Measurements from ENCODE around the gene PRSS36. TPM values are rescaled to one million over a fixed set of nuclear protein-coding genes. Genes with fewer than 3 reads are reported as not detected.

The PRSS36 gene
- total RNA-seq, 1 donor from 2014 or later = 1.1 TPM

DNA sequence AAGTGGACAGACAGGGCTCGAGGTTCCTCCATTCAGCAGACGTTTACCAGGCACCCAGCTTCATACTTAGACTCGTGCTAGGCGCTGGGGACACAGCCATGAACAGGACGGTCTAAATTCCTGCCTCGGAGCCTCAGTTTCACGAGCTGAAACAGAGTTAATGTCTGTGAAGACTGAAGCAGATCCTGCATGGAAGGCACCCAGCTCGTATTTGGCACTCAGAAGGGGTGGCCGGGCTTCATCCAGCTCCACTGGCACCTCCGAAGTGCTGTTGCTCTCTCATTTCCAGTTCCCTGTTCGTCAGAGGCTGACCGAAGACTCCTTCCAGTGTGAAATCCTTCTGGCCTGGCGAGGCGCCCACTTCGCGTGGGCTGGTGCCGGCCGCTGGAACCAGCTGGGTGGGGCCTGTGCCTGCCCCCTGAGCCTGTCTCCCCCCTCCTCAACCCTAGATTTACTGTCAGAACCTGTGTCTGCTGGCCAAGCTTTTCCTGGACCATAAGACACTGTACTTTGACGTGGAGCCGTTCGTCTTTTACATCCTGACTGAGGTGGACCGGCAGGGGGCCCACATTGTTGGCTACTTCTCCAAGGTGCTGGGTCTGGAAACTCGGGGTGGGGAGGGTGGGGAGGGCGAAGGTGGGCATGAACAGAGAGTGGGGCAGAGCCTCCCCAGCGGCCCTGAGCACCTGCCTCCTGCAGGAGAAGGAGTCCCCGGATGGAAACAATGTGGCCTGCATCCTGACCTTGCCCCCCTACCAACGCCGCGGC lies 20.1 kb downstream of the PRSS36 start:
- intact Hi-C loops (cut with micrococcal nuclease) = no loop called here

DNA sequence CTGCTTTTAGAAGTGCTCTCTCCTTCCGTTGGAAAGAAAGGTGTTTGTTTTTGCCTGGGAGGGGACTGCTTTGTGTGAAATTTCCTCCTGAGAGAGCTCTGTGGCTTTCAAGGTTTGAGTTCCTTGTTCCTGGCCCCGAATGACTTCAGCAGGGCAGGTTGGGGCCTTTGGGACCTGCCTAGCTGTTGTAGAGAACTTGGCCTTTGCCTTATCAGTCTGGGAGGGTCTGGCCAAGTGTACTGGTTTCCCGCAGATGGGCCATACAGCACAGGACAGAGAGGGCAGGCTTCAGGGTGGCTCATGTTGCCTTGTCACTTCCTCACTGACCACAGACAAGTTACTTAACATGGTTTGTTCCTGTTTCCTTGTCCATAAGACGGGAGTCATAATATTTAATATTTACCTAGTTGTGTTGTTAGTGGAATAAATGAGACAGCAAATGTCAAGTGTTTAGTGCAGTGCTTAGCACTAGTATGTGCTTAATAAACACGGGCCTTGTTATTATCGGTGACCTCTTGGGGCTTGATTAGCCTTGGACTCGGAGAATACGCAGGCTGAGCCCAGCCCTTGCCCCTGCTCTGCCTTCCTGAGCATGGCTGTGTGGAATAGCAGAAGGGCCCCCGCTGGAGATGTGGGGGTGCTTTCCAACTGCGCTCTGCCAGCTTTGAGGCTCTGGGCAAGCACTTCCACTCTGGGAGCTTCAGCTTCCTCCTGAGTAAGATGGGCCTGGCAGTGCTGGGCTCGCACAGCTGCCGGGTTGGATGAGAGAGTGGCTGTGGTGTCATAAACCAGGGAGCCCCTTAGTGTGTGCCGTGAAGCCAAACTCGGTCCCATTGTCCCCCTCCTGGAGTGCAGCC lies 20.9 kb downstream of the PRSS36 start:
- intact Hi-C loops (cut with micrococcal nuclease) = no loop called here

DNA sequence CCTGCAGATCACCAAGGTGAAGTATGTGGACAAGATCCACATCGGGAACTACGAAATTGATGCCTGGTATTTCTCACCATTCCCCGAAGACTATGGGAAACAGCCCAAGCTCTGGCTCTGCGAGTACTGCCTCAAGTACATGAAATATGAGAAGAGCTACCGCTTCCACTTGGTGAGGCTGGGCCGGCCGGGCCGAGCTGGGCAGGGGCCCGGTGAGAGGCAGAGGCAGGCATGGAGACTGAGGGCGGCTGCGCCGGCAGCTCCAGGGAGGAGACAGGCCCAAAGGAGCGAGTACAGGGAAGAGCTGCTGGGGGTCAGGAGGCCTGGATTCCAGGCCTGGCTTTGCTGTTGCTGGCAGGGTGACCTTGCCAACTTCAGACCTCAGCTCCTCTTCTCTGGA lies 22.7 kb downstream of the PRSS36 start:
- intact Hi-C loops (cut with micrococcal nuclease) = no loop called here

DNA sequence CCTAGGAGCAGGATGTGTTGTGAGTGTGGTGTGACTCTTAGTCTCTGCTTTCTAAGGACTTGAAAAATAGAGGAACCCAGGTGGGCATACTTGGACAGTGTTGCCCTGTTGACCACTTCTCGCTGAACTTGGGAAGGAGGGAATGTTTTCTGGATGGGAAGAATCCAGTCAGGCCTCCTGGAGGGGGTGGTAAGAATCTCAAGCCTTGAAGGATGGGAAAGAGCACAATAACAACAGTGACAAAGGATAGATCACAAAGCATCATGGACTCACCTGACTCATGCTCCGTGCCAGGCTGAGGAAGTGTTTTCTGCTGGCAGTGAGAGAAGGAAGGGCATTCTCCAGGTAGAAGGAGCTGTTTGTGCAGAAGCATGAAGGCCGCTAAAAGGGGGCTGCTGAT lies 24.0 kb downstream of the PRSS36 start:
- intact Hi-C loops (cut with micrococcal nuclease) = no loop called here

GRCh38 chr16:31120129-31120528 lies 29.7 kb downstream of the PRSS36 start:
- intact Hi-C loops (cut with micrococcal nuclease) = no loop called here

- intact Hi-C loops (cut with micrococcal nuclease) = loop anchor here (1.0 to 10.0 kb wide), 3 partner anchors 121 to 756 kb away; partner anchors contain the start of gene ZNF267
These were observed 31.4 kb downstream of the PRSS36 start for GRCh38 chr16:31118223-31119155.

DNA sequence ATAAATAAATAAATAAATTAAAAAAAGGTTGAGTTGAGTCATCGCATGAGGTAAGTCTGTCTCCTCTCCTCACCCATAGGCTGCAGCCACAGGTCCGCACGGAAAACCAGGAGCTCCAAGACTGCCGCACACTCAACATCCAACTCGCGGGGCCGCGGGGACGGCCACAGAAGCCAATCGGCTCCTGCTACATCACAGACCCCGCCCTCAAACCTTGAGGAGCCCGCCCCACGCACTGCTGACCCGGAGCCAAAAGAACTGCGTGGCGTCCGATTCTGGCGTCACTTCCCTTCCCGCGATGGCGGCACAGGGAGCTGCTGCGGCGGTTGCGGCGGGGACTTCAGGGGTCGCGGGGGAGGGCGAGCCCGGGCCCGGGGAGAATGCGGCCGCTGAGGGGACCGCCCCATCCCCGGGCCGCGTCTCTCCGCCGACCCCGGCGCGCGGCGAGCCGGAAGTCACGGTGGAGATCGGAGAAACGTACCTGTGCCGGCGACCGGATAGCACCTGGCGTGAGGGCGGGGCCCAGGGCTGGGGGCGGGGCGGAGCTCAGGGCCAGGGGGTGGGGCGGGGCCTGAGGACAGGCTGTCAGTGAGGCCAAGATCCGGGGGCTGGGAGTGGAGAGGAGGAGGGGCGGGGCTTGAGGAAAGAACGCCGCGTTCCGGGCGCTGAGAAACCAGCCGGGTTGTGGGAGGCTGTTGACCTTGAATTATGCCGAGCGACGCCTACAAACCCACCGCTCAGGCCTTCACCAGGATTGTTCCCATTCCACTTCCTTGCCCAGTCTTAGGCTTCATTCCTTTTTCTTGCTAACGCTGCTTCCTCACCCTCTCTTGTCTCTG lies 32.3 kb downstream of the PRSS36 start, which contains the start of gene KAT8:
Gene KAT8, plus strand, starts transcription at position 281 of the 839 bp plus-strand sequence. Its CDS starts 18 bp downstream, at position 299.
- intact Hi-C loops (cut with micrococcal nuclease) = loop anchor here (1.0 to 10.0 kb wide), 12 partner anchors 23 to 757 kb away; partner anchors contain the start of genes SETD1A, STX4, VKORC1 and ZNF267

DNA sequence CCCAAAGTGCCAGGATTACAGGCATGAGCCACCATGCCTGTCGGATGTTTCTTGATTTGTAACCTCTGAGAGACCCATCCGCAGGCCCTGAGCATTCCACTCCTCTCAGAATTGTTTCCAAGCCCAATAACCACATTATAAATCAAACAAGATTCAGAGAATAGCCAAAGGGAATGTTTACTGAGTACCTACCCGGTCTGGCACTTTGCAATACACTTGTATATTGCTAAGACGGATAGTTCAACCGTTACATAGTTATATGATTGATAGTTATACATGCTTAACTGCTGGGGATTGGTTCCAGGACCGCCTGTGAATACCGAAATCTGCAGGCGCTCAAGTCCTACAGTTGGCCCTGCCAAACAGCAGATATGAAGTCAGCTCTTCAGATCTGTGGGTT lies 35.4 kb downstream of the PRSS36 start:
- intact Hi-C loops (cut with micrococcal nuclease) = loop anchor here (10.0 kb wide), 1 partner anchor 760 kb away; the partner anchor contains the start of gene ZNF267

GRCh38 chr16:31113121-31114120 lies 36.4 kb downstream of the PRSS36 start:
- intact Hi-C loops (cut with micrococcal nuclease) = loop anchor here (10.0 kb wide), 1 partner anchor 761 kb away; the partner anchor contains the start of gene ZNF267

- intact Hi-C loops (cut with micrococcal nuclease) = loop anchor here (10.0 kb wide), 1 partner anchor 762 kb away; the partner anchor contains the start of gene ZNF267
These were observed 37.2 kb downstream of the PRSS36 start for GRCh38 chr16:31112711-31113110.

- intact Hi-C loops (cut with micrococcal nuclease) = loop anchor here (10.0 kb wide), 1 partner anchor 763 kb away; the partner anchor contains the start of gene ZNF267
These were observed 37.9 kb downstream of the PRSS36 start for GRCh38 chr16:31111881-31112466.

DNA sequence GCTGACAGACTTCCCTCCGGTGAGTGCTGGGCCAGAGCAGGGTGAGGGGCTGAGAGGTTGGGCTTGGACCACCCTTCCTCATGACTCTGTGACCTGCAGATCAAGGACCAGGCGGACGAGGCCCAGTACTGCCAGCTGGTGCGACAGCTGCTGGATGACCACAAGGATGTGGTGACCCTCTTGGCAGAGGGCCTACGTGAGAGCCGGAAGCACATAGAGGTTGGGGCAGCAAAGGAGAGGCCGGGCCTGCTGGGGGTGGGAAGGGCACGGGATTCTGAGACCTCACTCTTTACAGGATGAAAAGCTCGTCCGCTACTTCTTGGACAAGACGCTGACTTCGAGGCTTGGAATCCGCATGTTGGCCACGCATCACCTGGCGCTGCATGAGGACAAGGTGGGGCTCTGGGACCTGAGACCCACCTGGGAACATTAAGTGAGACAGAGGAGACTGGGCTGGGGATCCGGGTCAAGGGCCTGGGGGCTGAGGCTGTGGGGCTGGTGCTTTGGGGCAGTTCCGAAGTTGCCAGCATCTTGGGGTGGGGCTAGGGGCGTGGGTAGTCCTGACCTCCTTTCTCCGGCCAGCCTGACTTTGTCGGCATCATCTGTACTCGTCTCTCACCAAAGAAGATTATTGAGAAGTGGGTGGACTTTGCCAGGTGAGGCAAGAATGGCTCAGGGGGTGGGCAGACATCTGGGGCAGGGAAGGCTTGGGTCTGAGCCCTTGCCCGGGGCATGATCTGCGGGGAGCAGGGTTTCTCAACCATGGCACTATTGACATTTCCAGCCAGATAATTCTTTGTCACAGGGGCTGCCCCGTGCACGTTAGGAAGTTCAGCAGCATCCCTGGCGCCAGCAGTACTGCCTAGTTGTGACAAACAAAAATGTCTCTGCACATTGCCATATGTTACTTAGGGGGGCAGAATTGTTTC lies 39.5 kb downstream of the PRSS36 start:
- intact Hi-C loops (cut with micrococcal nuclease) = loop anchor here (10.0 kb wide), 1 partner anchor 764 kb away; the partner anchor contains the start of gene ZNF267

DNA sequence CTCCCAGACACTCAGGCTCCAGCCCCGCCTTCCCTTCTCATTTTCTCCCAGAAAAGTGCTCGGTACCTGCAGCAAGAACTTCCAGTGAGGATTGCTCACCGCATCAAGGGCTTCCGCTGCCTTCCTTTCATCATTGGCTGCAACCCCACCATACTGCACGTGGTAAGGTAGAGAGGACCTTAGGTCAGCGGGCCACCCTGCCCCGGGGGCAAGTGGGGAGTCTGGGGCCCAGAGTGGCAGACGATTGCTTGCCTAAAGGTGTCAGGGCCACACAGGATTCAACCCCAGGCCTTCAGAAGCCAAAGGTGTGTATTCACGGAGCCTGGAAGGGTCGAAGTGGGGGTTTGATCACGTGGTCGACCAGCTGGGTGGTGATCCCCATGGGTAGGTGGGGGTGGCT lies 40.2 kb downstream of the PRSS36 start:
- intact Hi-C loops (cut with micrococcal nuclease) = loop anchor here (2.0 to 10.0 kb wide), 5 partner anchors 15 to 765 kb away; partner anchors contain the start of genes ARMC5, SETD1A, VKORC1 and ZNF267

GRCh38 chr16:31108794-31109558 lies 40.9 kb downstream of the PRSS36 start:
- intact Hi-C loops (cut with micrococcal nuclease) = loop anchor here (2.0 kb wide), 4 partner anchors 14 to 350 kb away; partner anchors contain the start of genes ARMC5, SETD1A and VKORC1

DNA sequence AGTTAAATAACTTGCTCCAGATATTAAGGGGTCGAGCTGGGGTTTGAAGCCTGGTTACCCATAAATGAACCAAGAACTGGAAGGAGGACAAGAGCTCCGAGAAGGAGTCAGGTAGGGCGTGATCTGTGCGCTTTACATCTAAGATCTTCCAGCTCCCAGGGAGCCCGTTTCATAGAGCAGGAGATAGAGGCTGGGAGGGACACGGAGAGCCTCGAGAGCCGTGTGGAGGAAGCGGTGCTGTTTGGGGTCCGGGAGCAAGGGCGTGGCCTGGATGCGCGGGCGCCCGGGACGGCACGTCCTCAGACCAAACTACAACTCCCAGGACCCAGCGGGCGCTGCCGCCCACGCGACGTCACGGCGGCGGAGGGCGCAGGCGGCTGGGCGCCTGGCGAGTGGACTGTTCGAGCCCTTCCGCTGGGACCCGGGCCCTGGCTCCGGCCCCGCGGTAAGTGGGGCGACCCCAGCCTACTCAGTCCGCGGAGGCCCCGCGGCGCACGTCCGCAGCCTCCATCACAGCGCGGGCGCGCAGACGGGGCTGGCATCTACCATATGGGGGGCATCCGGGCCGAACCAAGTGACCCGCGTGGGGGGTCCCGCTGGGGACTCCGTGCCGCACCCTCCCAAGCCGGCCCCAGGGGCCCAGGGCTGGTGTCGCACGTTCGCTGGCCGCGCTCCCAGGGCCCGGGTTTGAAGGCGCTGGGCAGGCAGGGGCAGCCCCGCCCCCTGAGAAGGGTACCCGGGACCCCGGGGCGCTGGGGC lies 41.7 kb downstream of the PRSS36 start, which contains the start of gene BCKDK:
Gene BCKDK, plus strand, starts transcription at position 352 of the 759 bp plus-strand sequence. CDS start 838 bp downstream, outside the sequence.
- intact Hi-C loops (cut with micrococcal nuclease) = loop anchor here (2.0 kb wide), 4 partner anchors 13 to 351 kb away; partner anchors contain the start of genes ARMC5, SETD1A and VKORC1

Data from T-helper 1 cell treated with Interleukin-12 subunit alpha and Interleukin-12 subunit beta and Interleukin-4 antibody, amounts not matched to agents 30 ng/mL and 1 ng/mL, for 36 hours (primary cell).